HG03196 (cell line): ENCODE measurements around the gene RNF25.

Experiments
- ATAC-seq: cut with Tn5 transposase; IDR thresholded peaks from one replicate; pipeline ENCODE4 v1.9.1; 2021; ENCODE audit not compliant: unreplicated experiment

Gene RNF25

DNA sequence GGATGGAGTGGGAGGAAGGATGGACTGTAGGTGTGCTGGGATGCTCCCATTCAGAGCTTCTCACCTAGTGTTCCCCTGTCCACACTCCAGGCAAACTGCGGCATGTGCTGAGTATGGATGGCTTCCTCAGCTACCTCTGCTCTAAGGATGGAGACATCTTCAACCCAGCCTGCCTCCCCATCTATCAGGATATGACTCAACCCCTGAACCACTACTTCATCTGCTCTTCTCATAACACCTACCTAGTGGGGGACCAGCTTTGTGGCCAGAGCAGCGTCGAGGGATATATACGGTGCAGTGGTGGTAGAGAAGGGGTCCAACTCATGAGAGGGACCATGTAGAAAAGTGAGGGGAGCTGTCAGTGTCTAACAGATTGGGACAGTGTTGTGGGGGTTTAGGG lies 43.9 kb downstream of the RNF25 start:
- ATAC-seq = no peak

DNA sequence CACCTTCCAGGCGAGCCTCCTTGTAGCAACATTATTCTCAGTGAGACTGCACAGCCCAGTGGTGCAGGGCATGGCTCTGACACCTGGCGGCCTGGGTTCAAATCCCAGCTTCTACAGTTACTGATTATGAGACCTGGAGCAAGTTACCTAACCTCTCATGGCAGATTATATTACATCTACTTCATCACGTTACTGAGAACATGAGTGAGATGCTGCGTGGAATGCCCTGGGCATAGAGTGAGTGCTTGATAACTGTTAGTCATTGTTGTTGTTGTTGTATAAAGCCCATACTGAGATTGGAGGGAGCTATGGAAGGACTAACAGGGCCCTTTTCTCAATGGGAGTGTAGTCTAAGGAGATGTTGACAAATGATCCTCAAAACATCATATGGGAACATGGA lies 45.4 kb downstream of the RNF25 start:
- no peak for ATAC-seq

DNA sequence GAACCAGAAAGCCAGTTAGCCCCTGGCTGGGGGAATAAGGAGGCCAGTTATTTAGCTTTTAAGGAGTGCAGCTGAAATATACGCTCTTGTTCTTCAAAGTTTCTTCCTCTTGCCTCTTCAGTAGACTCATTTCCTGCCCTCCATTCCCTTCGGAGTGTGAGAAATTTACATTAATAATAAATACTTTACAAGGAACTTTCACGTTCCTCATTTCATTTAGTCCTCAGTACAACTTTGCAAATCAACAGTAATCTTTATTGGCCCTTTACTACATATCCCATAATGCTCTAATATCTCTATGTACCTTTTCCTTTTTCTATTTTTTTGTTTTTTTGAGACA lies 48.5 kb downstream of the RNF25 start:
- ATAC-seq = no peak

- ATAC-seq = no peak
Measured at GRCh38 chr2:218622606-218623365, 49.0 kb downstream of the RNF25 start.

GRCh38 chr2:218621007-218621406 lies 50.8 kb downstream of the RNF25 start:
- no peak for ATAC-seq

- ATAC-seq = no peak
Measured at GRCh38 chr2:218618102-218618860, 53.5 kb downstream of the RNF25 start.

- ATAC-seq = no peak
Measured at GRCh38 chr2:218615868-218616315, 55.9 kb downstream of the RNF25 start.
